K562 (cell line): ENCODE results near the gene ORC4.
"Not testable (repeated sequence)": the region's sequence is repeated elsewhere in the genome, so short reads cannot be mapped to it uniquely, and the experiment has no call there.

ENCODE experiments used
- POLR2A ChIP-seq: fragments of 450-650 bp; conservative IDR thresholded peaks from 2 replicates; pipeline ENCODE4 v1.6.1; 2016
- PRDM10 ChIP-seq: fragments of 450-650 bp; IDR thresholded peaks from 2 replicates; pipeline ENCODE4 v1.6.1; 2018; ENCODE audit not compliant: partially characterized antibody
- RAD21 ChIP-seq, 2 experiments: fragments of 250-450 bp in 1 of 2; fragments of 450-650 bp in 1 of 2; sonication (Bioruptor Pico) in 1 of 2; formaldehyde crosslinking in 1 of 2; IDR thresholded peaks in 1 of 2; conservative IDR thresholded peaks in 1 of 2; 2 replicates each; pipeline versions ENCODE4 v1.4.0 to v1.8.0; 2020 to 2022; ENCODE audit warnings: mild to moderate bottlenecking in 2 of 2, moderate library complexity in 1 of 2
- SIN3A ChIP-seq, 2 experiments: fragments of 150-350 bp in 1 of 2; IDR thresholded peaks; 2 replicates each; pipeline ENCODE4 v1.6.1; 2011 to 2016; ENCODE audit warnings: borderline replicate concordance in 2 of 2, low read depth in 2 of 2, low read length in 2 of 2, mild to moderate bottlenecking in 2 of 2, moderate library complexity in 2 of 2; ENCODE audit not compliant: control insufficient read depth in 1 of 2
- ZBED1 ChIP-seq: IDR thresholded peaks from 2 replicates; pipeline ENCODE4 v1.6.1; 2014
- ZNF354B ChIP-seq: fragments of 250-450 bp; sonication (Bioruptor Pico); IDR thresholded peaks from 2 replicates; pipeline ENCODE4 v1.4.0; 2020

DNA sequence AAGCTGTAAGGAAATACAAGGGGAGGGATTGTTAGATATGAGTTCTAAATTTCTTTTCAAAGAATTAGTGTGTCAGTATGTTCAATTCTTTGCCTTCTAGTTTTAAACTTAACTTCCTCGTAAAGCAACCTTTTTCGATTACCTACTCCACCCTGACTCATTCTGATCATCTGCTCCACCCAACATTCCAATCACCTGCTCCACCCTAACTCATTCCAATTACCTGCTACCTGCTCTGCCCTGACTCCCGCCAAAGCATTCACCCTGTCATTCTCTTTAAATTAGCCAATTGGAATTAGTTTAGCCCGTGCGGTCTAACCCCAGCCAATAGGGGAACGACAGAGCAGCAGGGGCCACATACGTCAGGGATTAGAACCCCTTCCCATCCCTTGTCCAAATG, 12.1 kb downstream of the ORC4 start:
- TF ChIP-seq RAD21 (CRISPR knock-in tag; conservative IDR thresholded peaks at IDR 0.05 in 1 of 2, IDR thresholded peaks at IDR 0.05 in 1 of 2); ZBED1; SIN3A (IDR thresholded peaks at IDR 0.05; ENCODE audit: borderline replicate concordance in 2 of 2, control insufficient read depth in 1 of 2, low read depth in 2 of 2, low read length in 2 of 2); ZNF354B (CRISPR knock-in tag); PRDM10; POLR2A: not testable (repeated sequence)
